GM12878 (cell line): Measurements from ENCODE around the gene C10orf143. TPM values are rescaled to one million over a fixed set of nuclear protein-coding genes. Genes with fewer than 3 reads are reported as not detected.

Experiments used
- ATAC-seq: fragments of 200-7000 bp; cut with Tn5 transposase; 3 replicates; pipeline ENCODE4 v1.9.1; 2020; ENCODE audit warnings: mild to moderate bottlenecking, moderate library complexity
- BruUV-seq: library from RNA; stranded (reverse); fragments of 400-500 nt; replicated peaks from 2 replicates; lab custom pipeline; 2021; lab: Mats Ljungman, UMichigan
- CTCF ChIA-PET: fragments of 300-600 bp; sonication (Branson Sonifier 250); formaldehyde crosslinking; extraction: SDS; loops from one replicate; lab custom pipeline; 2021; ENCODE audit warnings: inconsistent platforms; lab: Yijun Ruan, JAX
- POLR2A ChIA-PET: fragments of 350-600 bp; formaldehyde crosslinking; extraction: SDS; loops from one replicate; lab custom pipeline; 2021; ENCODE audit warnings: inconsistent platforms; lab: Charles Lee
- RAD21 ChIA-PET: fragments of 300-600 bp; sonication (Branson Sonifier 250); formaldehyde crosslinking; loops from one replicate; lab custom pipeline; 2023; ENCODE audit warnings: antibody characterized with exemption; ENCODE audit not compliant: unreplicated experiment; lab: Charles Lee
- SMC1A ChIA-PET: fragments of 300-600 bp; sonication (Branson Sonifier 250); formaldehyde crosslinking; loops from one replicate; lab custom pipeline; 2023; ENCODE audit not compliant: unreplicated experiment, uncharacterized antibody; lab: Charles Lee
- DNase-seq: peaks from one replicate; pipeline ENCODE4 v3.0.0-alpha.2; 2011; ENCODE audit warnings: low read depth, low spot score
- FAIRE-seq: peaks from 3 replicates; lab custom pipeline; 2011; peaks lifted over from hg19 to GRCh38; lab: Jason Lieb, UNC
- H2AFZ ChIP-seq: 2 replicates; pipeline ENCODE4 v1.6.0; 2011; ENCODE audit warnings: low read depth, low read length, control low read depth; ENCODE audit not compliant: control insufficient read depth
- H3K27ac ChIP-seq: 2 replicates; pipeline ENCODE4 v1.5.1; 2011; ENCODE audit warnings: control low read depth; ENCODE audit not compliant: control insufficient read depth, insufficient read depth
- H3K27me3 ChIP-seq, 2 experiments: replicated peaks in 1 of 2; 2 replicates each; pipeline versions ENCODE4 v1.6.0 to v1.6.1; 2011; ENCODE audit warnings: low read length in 1 of 2; ENCODE audit not compliant: control insufficient read depth in 2 of 2, insufficient read depth in 2 of 2
- H3K36me3 ChIP-seq, 2 experiments: 2 replicates each; pipeline ENCODE4 v1.5.1; 2011; ENCODE audit warnings: low read length in 1 of 2; ENCODE audit not compliant: control insufficient read depth in 2 of 2, insufficient read depth in 2 of 2
- H3K4me1 ChIP-seq: 2 replicates; pipeline ENCODE4 v1.6.1; 2011; ENCODE audit warnings: mild to moderate bottlenecking, low read length, moderate library complexity, mixed read lengths; ENCODE audit not compliant: control insufficient read depth, insufficient read depth
- H3K4me2 ChIP-seq: 2 replicates; pipeline ENCODE4 v1.6.0; 2011; ENCODE audit warnings: control low read depth; ENCODE audit not compliant: control insufficient read depth, insufficient read depth
- H3K4me3 ChIP-seq: fragments of 200-600 bp; sonication (generic); 2 replicates; pipeline ENCODE4 v1.5.1; 2016
- H3K79me2 ChIP-seq: 2 replicates; pipeline ENCODE4 v1.6.0; 2011; ENCODE audit warnings: low read length; ENCODE audit not compliant: control insufficient read depth, insufficient read depth
- H3K9ac ChIP-seq: 2 replicates; pipeline ENCODE4 v1.8.0; 2011; ENCODE audit warnings: low read length, control low read depth, mixed read lengths; ENCODE audit not compliant: control insufficient read depth, insufficient read depth
- H3K9me3 ChIP-seq: replicated peaks from 3 replicates; pipeline ENCODE4 v1.5.1; 2011; ENCODE audit warnings: mild to moderate bottlenecking, low read length; ENCODE audit not compliant: control insufficient read depth, insufficient read depth
- H4K20me1 ChIP-seq: 2 replicates; pipeline ENCODE4 v1.6.0; 2011; ENCODE audit not compliant: control insufficient read depth, insufficient read depth
- ASH2L ChIP-seq: fragments of 300-600, 200-600 bp; sonication (generic); IDR thresholded peaks from 2 replicates; pipeline ENCODE4 v1.6.1; 2017; ENCODE audit warnings: low read depth, mild to moderate bottlenecking, borderline replicate concordance
- CTCF ChIP-seq, 3 experiments: IDR thresholded peaks in 2 of 3; conservative IDR thresholded peaks in 1 of 3; 2 replicates each; pipeline ENCODE4 v1.5.1; 2011; ENCODE audit warnings: low read depth in 3 of 3, low read length in 3 of 3, mild to moderate bottlenecking in 3 of 3, control low read depth in 2 of 3, moderate library complexity in 2 of 3, inconsistent platforms in 1 of 3, mixed read lengths in 1 of 3; ENCODE audit not compliant: control insufficient read depth in 2 of 3, insufficient read depth in 1 of 3; ENCODE audit errors: extremely low read depth in 1 of 3
- DPF2 ChIP-seq: fragments of 450-650 bp; IDR thresholded peaks from 2 replicates; pipeline ENCODE4 v1.6.1; 2017; ENCODE audit warnings: mild to moderate bottlenecking
- EP300 ChIP-seq, 2 experiments: fragments of 150-350 bp in 1 of 2; IDR thresholded peaks; 2 replicates each; pipeline ENCODE4 v1.6.1; 2011 to 2012; ENCODE audit warnings: low read depth in 2 of 2, low read length in 2 of 2, borderline replicate concordance in 1 of 2, improper control_type of control experiment in 1 of 2, inconsistent platforms in 1 of 2; ENCODE audit not compliant: control insufficient read depth in 1 of 2
- HSF1 ChIP-seq: fragments of 150-350 bp; IDR thresholded peaks from 2 replicates; pipeline ENCODE4 v1.6.1; 2014; ENCODE audit warnings: mild to moderate bottlenecking, low read depth, low read length
- MXI1 ChIP-seq: fragments of 150-350 bp; IDR thresholded peaks from 2 replicates; pipeline ENCODE4 v1.6.1; 2011; ENCODE audit warnings: low read depth, mild to moderate bottlenecking, inconsistent platforms, low read length, improper control_type of control experiment
- MYC ChIP-seq: IDR thresholded peaks from 2 replicates; pipeline ENCODE4 v1.6.1; 2011; ENCODE audit warnings: mild to moderate bottlenecking, low read length, moderate library complexity, inconsistent platforms; ENCODE audit not compliant: insufficient read depth, insufficient replicate concordance, insufficient read length, severe bottlenecking
- NRF1 ChIP-seq: conservative IDR thresholded peaks from 2 replicates; pipeline ENCODE4 v1.6.1; 2011; ENCODE audit warnings: mild to moderate bottlenecking, low read depth, low read length, improper control_type of control experiment
- RCOR1 ChIP-seq: conservative IDR thresholded peaks from 2 replicates; pipeline ENCODE4 v1.6.1; 2012; ENCODE audit warnings: low read depth, low read length, improper control_type of control experiment
- SIN3A ChIP-seq: IDR thresholded peaks from 2 replicates; pipeline ENCODE4 v1.6.1; 2012; ENCODE audit warnings: low read depth, low read length, improper control_type of control experiment
- SMC3 ChIP-seq: IDR thresholded peaks from 2 replicates; pipeline ENCODE4 v1.6.1; 2011; ENCODE audit warnings: low read length, improper control_type of control experiment, borderline replicate concordance
- STAT3 ChIP-seq: IDR thresholded peaks from 2 replicates; pipeline ENCODE4 v1.6.1; 2011; ENCODE audit warnings: low read depth, low read length, improper control_type of control experiment
- USF1 ChIP-seq: IDR thresholded peaks from 2 replicates; pipeline ENCODE4 v1.6.1; 2011; ENCODE audit warnings: borderline replicate concordance, low read depth, mild to moderate bottlenecking, moderate library complexity, mixed read lengths, low read length; ENCODE audit not compliant: insufficient read depth; ENCODE audit errors: extremely low read length
- USF2 ChIP-seq: IDR thresholded peaks from 2 replicates; pipeline ENCODE4 v1.6.1; 2011; ENCODE audit warnings: low read depth, low read length, improper control_type of control experiment, borderline replicate concordance
- YY1 ChIP-seq: IDR thresholded peaks from 2 replicates; pipeline ENCODE4 v1.6.1; 2011; ENCODE audit warnings: low read depth, mild to moderate bottlenecking, low read length
- ZBTB33 ChIP-seq: fragments of 450-650 bp; IDR thresholded peaks from 2 replicates; pipeline ENCODE4 v1.6.1; 2017; ENCODE audit warnings: mild to moderate bottlenecking
- WGBS: methylation state at CpG from one replicate; pipeline ENCODE4 v1.1.6; 2016; ENCODE audit warnings: low lambda C conversion rate; ENCODE audit not compliant: insufficient replicate concordance, insufficient coverage; ENCODE audit errors: missing lambda C conversion rate; 5-methylcytosine and 5-hydroxymethylcytosine counted together
- in situ Hi-C: fragments of 300-500 bp; cut with MboI; formaldehyde crosslinking; loops from 9 replicates; pipeline ENCODE4 v1.14.3; 2018; ENCODE audit warnings: mixed read lengths
- intact Hi-C: fragments of 100-400 bp; cut with micrococcal nuclease; formaldehyde crosslinking; loops from one replicate; pipeline ENCODE4 v1.14.2; 2022; ENCODE audit not compliant: unreplicated experiment
- polyA plus RNA-seq, 11 experiments: library from polyadenylated mRNA; depleted of rRNA in 4 of 11; unstranded in 6 of 11; stranded (reverse) in 5 of 11; fragments of >200 nt; fragmentation: Nextera tagmentation in 4 of 11; fragmentation: Illumina TruSeq in 1 of 11; extraction: Ambion mirVana in 4 of 11; extraction: Trizol in 1 of 11; gene quantifications; 1 replicate in 1 of 11; 2 replicates in 10 of 11; pipeline versions ENCODE4 v1.2.1 to v1.2.3, GENCODE V29; 2011 to 2016; ENCODE audit warnings: inconsistent platforms in 2 of 11, missing spikeins in 2 of 11, low read depth in 1 of 11
- total RNA-seq, 4 experiments: library from RNA; depleted of rRNA in 3 of 4; stranded (reverse); fragments of >200 nt in 3 of 4; fragmentation: Illumina TruSeq in 1 of 4; extraction: Trizol in 1 of 4; gene quantifications; 2 replicates each; pipeline versions ENCODE4 v1.2.1 to v1.2.3, GENCODE V29; 2013 to 2021

The C10orf143 gene
- total and polyA plus RNA-seq, 10 of the 15 experiments (the other 5 are each of a cell fraction or from before 2014, with no cell fraction given): 0.64 to 7.9 (median 2.6) TPM

- Histone ChIP-seq H3K4me1 (no peaks in the 10 kb centered on the region), H2AFZ (no peak overlapping the region), H3K27ac (no peak overlapping the region), H3K79me2 (no peaks in the 10 kb centered on the region), H3K4me2 (no peak overlapping the region), H3K36me3 (no peaks in the 10 kb centered on the region), H3K9me3 (no peaks in the 10 kb centered on the region), H3K4me3 (no peak overlapping the region), H3K9ac (no peak overlapping the region), H3K27me3 (no peaks in the 10 kb centered on the region), H4K20me1 (no peaks in the 10 kb centered on the region)
- RAD21 ChIA-PET: no interaction called here
- no TSS peak for BruUV-seq
- ATAC-seq (no peak), DNase-seq (no peak), FAIRE-seq (no peak)
- POLR2A ChIA-PET: no interaction called here
- WGBS: 31% methylated on average over 8 of the region's 8 CpGs
- CTCF ChIA-PET: no interaction called here
- intact Hi-C loops (no loop called here), in situ Hi-C loops (no loop called here)
- SMC1A ChIA-PET: no interaction called here
- no peak for TF ChIP-seq SMC3
- TF ChIP-seq YY1: no peak
- no peak for TF ChIP-seq STAT3
- no peak for TF ChIP-seq USF1
- no peak for TF ChIP-seq USF2
- TF ChIP-seq NRF1: no peak
- TF ChIP-seq SIN3A: no peak
- no peak for TF ChIP-seq ZBTB33
- TF ChIP-seq RCOR1: no peak
- TF ChIP-seq MYC: no peak
- TF ChIP-seq CTCF (IDR thresholded peaks at IDR 0.05 in 2 of 3, conservative IDR thresholded peaks at IDR 0.05 in 1 of 3; ENCODE audit: control insufficient read depth in 2 of 3, extremely low read depth in 1 of 3, insufficient read depth in 1 of 3, low read depth in 3 of 3, low read length in 3 of 3): no peak
- TF ChIP-seq EP300 (IDR thresholded peaks at IDR 0.05; ENCODE audit: borderline replicate concordance in 1 of 2, control insufficient read depth in 1 of 2, low read depth in 2 of 2, low read length in 2 of 2): no peak
- no peak for TF ChIP-seq DPF2
- TF ChIP-seq ASH2L: no peak
- TF ChIP-seq MXI1: no peak
- TF ChIP-seq HSF1: no peak
Observed at GRCh38 chr10:130038019-130038555, 72.5 kb downstream of the C10orf143 start.
